GM19324 (cell line): ENCODE measurements around the gene ANKH.

Experiments used
- ATAC-seq: cut with Tn5 transposase; IDR thresholded peaks from one replicate; pipeline ENCODE4 v1.9.1; 2021; ENCODE audit warnings: mild to moderate bottlenecking, moderate library complexity; ENCODE audit not compliant: unreplicated experiment, low FRiP score

The ANKH gene

GRCh38 chr5:14656898-14657297 lies 214.7 kb downstream of the ANKH start:
- ATAC-seq = no peak

- ATAC-seq = no peak
Observed at GRCh38 chr5:14655146-14655741, 216.3 kb downstream of the ANKH start.
